Liver (tissue), 3 donors: ENCODE results near the gene PLCL1.

Experiments used
- CTCF ChIP-seq: fragments of 150-350 bp; IDR thresholded peaks from 2 replicates; pipeline ENCODE4 v1.5.1; 2017; ENCODE audit warnings: improper control_type of control experiment, low read depth, low read length; ENCODE audit not compliant: missing input control
- EGR1 ChIP-seq, 2 donors: IDR thresholded peaks; 2 replicates each; pipeline ENCODE4 v1.6.1; 2016 to 2018; ENCODE audit warnings: antibody characterized with exemption in 2 of 2, low read depth in 2 of 2
- RAD21 ChIP-seq, 2 donors: IDR thresholded peaks; 2 replicates each; pipeline ENCODE4 v1.6.1; 2016; ENCODE audit warnings: antibody characterized with exemption in 2 of 2, mild to moderate bottlenecking in 2 of 2
- TAF1 ChIP-seq: conservative IDR thresholded peaks from 2 replicates; pipeline ENCODE4 v1.6.1; 2016; ENCODE audit warnings: antibody characterized with exemption, mild to moderate bottlenecking
- YY1 ChIP-seq: IDR thresholded peaks from 2 replicates; pipeline ENCODE4 v1.6.1; 2016; ENCODE audit warnings: antibody characterized with exemption, mild to moderate bottlenecking
- TF ChIP-seq, protein P1 (sequence below): IDR thresholded peaks from 2 replicates; pipeline ENCODE4 v1.6.1; 2016; ENCODE audit warnings: antibody characterized with exemption
- donor health status: healthy.
- donor health status: healthy.

DNA sequence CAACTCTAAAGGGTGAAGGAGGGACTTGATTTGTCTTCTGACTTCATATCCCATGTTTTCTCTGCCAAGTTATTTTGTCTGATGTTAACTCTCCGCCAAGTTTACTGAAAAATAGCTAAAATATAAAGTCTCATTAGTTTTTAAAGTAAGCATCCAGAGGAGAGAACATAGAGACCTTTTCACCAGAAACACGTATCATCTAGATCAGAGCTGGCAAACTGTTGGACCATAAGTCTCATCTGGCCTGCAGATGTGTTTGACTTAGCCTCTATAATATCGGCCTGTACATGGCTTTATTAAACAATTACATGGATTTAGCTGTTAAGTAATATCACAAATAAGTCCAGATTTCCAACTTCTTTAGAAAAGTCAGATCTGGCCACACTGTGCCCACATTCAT lies 182.6 kb downstream of the PLCL1 start:
- TF ChIP-seq TAF1: no peak
- TF ChIP-seq RAD21 (IDR thresholded peaks at IDR 0.05): no peak
- TF ChIP-seq CTCF: no peak
- TF ChIP-seq YY1: no peak
- TF ChIP-seq, protein P1, sequence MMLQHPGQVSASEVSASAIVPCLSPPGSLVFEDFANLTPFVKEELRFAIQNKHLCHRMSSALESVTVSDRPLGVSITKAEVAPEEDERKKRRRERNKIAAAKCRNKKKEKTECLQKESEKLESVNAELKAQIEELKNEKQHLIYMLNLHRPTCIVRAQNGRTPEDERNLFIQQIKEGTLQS: no peak
- no peak for TF ChIP-seq EGR1 (IDR thresholded peaks at IDR 0.05; ENCODE audit: low read depth in 2 of 2)
